ENCODE data around the gene TPD52L2. TPM values are rescaled to one million over a fixed set of nuclear protein-coding genes. Genes with fewer than 3 reads are reported as not detected.

The TPD52L2 gene
- total and polyA plus RNA-seq, 8 donors, result 42.0 to 75.6 (median 52.9) TPM

GRCh38 chr20:63935447-63935846 lies 70.4 kb downstream of the TPD52L2 start:
- H3K36me3 ChIP-seq, result peaks cover 50 to 98% (median 89%) of the 10 kb centered on the region in 4 donors

GRCh38 chr20:63937596-63937995 lies 72.5 kb downstream of the TPD52L2 start:
- DNase-seq, result no peak
- H3K36me3 ChIP-seq, result peaks cover 33 to 92% (median 80%) of the 10 kb centered on the region in 4 donors
- no peak overlapping the region for H3K4me3 ChIP-seq
- H3K27ac ChIP-seq, result peak overlapping the region in 1 of 5 donors; percentile 65
- H3K27me3 ChIP-seq, result no peaks in the 10 kb centered on the region
- TF ChIP-seq POLR2AphosphoS5 (IDR thresholded peaks at IDR 0.05), result no peak
- no peak for TF ChIP-seq CTCF (IDR thresholded peaks at IDR 0.05)
- TF ChIP-seq POLR2A (IDR thresholded peaks at IDR 0.05), result no peak
- no peak for TF ChIP-seq EP300 (IDR thresholded peaks at IDR 0.05)
- no peaks in the 10 kb centered on the region for H3K9me3 ChIP-seq
- intact Hi-C loops (cut with DNase I; ENCODE audit: low total_unique reads), result no loop called here
- 77 to 90% (median 87%) methylated on average over 14 of the region's 14 CpGs for WGBS, 5 donors
- H3K4me1 ChIP-seq, result peaks cover 7 to 34% (median 21%) of the 10 kb centered on the region in 4 donors

More at GRCh38 chr20:63935447-63935846, 70.4 kb downstream of the TPD52L2 start:
- H3K27me3 ChIP-seq, result no peaks in the 10 kb centered on the region
- no peak for DNase-seq
- 91 to 98% (median 92%) methylated on average over 8 to 9 of the region's 9 CpGs for WGBS, 5 donors
- peaks cover 6 to 39% (median 22%) of the 10 kb centered on the region in 4 donors for H3K4me1 ChIP-seq
- intact Hi-C loops (cut with DNase I; ENCODE audit: low total_unique reads), result no loop called here
- TF ChIP-seq EP300 (IDR thresholded peaks at IDR 0.05), result no peak
- no peak for TF ChIP-seq CTCF (IDR thresholded peaks at IDR 0.05)
- TF ChIP-seq POLR2AphosphoS5 (IDR thresholded peaks at IDR 0.05), result no peak
- no peak for TF ChIP-seq POLR2A (IDR thresholded peaks at IDR 0.05)
- no peak overlapping the region for H3K4me3 ChIP-seq
- H3K27ac ChIP-seq, result no peak overlapping the region
- no peaks in the 10 kb centered on the region for H3K9me3 ChIP-seq

- 74 to 89% (median 84%) methylated on average over 9 to 33 of the region's 33 CpGs for WGBS, 5 donors
- Histone ChIP-seq H3K4me3 (no peak overlapping the region), H3K27ac (peak overlapping the region in 1 of 5 donors; percentile 65), H3K9me3 (no peaks in the 10 kb centered on the region), H3K36me3 (peaks cover 43 to 92% (median 81%) of the 10 kb centered on the region in 4 donors), H3K27me3 (no peaks in the 10 kb centered on the region), H3K4me1 (peaks cover 7 to 46% (median 32%) of the 10 kb centered on the region in 4 donors)
- no peak for DNase-seq
- intact Hi-C loops (cut with DNase I; ENCODE audit: low total_unique reads), result no loop called here
- TF ChIP-seq POLR2AphosphoS5 (IDR thresholded peaks at IDR 0.05), result no peak
- no peak for TF ChIP-seq POLR2A (IDR thresholded peaks at IDR 0.05)
- no peak for TF ChIP-seq EP300 (IDR thresholded peaks at IDR 0.05)
- no peak for TF ChIP-seq CTCF (IDR thresholded peaks at IDR 0.05)
These were observed 74.2 kb downstream of the TPD52L2 start for GRCh38 chr20:63939061-63939935.

DNA sequence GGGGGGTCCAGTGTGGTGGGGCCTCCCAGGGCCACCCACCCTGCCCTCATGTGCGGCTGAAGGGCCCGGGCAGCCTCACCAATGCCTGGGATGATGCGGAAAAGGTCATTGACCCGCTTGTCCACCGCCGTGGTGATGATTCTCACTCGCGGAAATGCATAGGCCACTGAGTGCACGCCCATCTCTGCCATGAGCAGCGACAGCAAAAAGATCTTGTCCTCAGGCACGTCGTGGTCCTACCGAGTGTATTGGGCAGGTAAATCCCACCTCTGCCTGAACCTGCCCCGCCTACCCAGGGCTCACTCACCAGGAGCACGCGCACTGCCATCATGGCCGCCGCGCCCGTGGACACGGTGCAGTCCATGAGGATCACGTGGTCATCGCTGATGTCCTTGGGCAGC lies 75.0 kb downstream of the TPD52L2 start:
- 87 to 95% (median 91%) methylated on average over 13 to 23 of the region's 23 CpGs for whole genome bisulfite sequencing, 5 donors
- no peak overlapping the region for H3K4me3 ChIP-seq
- peaks cover 44 to 92% (median 81%) of the 10 kb centered on the region in 4 donors for H3K36me3 ChIP-seq
- no peaks in the 10 kb centered on the region for H3K27me3 ChIP-seq
- TF ChIP-seq EP300 (IDR thresholded peaks at IDR 0.05), result no peak
- no peak for TF ChIP-seq CTCF (IDR thresholded peaks at IDR 0.05)
- TF ChIP-seq POLR2AphosphoS5 (IDR thresholded peaks at IDR 0.05), result peak in 1 of 3 donors; percentile 6
- TF ChIP-seq POLR2A (IDR thresholded peaks at IDR 0.05), result no peak
- H3K9me3 ChIP-seq, result no peaks in the 10 kb centered on the region
- intact Hi-C loops (cut with DNase I; ENCODE audit: low total_unique reads), result no loop called here
- no peak for DNase-seq
- H3K27ac ChIP-seq, result no peak overlapping the region
- H3K4me1 ChIP-seq, result peaks cover 7 to 46% (median 32%) of the 10 kb centered on the region in 4 donors

All from stomach (tissue), 9 donors.